NCI-H1436 (cell line): Measurements from ENCODE around the gene PRDM16.
"Not testable (repeated sequence)": the region's sequence is repeated elsewhere in the genome, so short reads cannot be mapped to it uniquely, and the experiment has no call there.

Experiments used
- DNase-seq: peaks from one replicate; lab custom pipeline; 2025; lab: John Stamatoyannopoulos, UW

PRDM16 gene

DNA sequence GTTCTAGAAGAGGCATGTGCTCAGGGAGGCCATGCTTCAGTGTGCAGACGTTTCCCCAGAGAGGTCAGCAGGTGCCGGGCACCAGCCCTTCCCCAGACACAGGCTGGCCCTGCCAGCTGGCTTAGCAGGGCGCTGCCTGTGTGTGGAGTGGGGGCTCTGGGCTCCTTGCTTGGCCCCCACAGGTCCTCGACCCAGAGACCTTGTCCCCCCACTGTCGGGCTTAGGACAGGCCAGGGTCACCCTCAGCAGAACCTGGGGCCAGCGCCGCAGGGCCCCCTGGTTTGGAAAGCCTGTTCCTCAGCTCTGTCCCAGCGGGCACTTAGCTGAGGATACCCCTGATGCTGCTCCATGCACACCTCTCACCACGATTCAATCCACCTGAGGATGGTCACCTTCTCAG, 213.2 kb downstream of the PRDM16 start:
- DNase-seq: no peak

DNA sequence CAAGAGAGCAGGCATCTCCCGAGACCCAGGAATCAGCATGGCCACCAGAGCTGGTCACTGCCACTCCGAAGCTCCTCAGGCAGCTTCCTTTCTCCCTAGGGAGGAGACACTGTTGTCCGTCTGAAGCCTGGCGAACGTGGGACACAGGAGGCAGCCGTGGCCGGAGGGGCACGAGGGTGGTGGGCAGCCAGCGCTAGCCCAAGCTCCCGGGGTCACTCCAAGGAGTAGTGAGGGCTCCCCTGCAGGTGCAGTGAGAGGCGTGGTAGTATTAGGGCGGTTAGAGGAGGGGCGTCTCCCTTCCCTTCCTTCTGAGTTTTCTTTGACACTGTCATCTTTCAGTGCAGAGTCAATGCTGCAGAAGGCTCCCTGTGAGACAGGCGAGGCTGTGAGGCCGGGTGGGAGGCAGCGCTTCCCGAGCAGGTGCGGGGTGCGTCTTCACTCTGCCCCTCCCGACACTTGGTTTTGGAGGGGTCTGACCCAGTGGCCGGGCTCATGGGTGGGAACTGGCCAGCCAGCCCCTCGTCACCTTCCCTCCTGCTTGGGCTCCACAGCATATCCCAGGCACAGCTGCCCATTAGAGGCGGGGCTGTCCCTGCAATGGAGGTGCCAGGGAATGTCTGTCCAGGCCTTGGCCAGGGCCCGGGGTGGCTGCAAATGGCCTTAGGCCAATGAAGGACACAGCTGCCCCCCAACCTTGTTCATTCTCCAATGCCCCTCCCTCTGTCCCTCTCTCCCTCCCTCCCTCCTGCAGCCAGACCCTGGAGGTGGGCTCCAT, 213.8 kb downstream of the PRDM16 start:
- no peak for DNase-seq

DNA sequence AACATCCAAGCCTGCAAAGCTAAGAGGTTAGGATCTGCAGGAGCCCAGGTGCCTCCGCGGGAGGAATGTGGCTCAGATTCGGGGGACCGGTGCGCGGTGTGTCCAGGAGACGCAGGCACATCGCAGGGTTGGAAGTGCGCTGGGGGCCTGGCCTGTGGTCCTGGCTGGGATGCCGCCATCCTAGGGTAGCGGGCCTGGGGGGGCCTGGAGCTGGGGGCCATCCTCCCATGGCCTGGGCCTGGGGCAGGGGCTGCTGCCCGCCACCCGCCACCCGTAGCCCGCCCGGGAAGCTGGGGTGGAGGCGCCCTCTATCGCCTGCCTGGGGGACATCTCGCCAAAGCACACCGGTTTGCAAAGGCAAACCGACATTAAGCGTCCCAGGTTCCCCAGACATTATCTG, 214.8 kb downstream of the PRDM16 start:
- no peak for DNase-seq

DNA sequence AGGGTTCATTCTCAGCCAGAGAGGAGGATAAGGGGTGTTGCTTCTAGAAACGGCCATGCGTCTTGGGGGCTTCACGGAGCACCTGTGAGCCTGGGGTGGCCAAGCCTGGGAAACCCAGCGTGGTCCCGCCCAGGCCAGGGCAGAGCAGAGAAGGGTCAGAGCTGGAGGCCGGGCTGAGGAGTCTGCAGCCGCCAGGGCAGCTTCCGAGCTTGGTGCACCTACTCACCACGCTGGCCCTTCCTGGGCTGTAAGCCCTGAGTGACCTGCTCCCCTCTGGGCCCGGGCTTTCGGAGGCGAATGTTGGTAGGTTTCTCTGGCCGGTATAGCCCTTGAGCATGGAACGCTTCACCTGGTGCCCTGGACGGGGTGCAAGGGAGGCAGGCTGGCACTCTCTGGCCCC, 215.7 kb downstream of the PRDM16 start:
- DNase-seq: no peak

DNA sequence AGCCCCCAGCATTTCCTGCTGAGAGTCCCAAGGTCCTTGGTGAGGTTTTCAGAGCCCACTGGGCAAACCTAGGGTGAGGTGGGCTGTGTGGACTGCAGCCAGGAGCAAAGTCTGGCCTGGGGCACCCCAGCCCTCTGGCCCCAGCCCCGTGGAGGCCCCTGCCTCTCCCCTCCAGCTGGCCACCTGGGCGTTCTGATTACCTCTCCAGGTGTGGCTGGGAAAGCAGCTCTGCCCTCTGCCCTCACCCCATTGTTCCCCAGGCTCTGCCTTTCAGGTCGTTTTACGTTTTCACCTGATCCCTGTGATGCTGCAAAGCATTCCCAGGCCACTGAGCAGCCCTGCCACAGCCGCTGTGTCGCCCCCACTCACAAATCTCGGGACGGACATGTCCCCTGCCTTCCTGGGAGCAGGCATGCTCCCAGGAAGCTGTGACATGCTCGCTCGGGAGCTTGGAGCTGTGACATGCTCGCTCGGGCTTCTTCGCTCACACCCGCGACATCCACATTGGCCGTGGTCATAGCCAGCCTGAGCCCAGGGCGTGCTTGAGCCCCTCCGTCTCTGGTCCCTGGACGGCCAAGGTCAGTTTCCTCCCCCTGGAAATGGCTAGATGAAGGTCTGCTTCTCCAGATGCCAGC, 216.2 kb downstream of the PRDM16 start:
- DNase-seq: no peak

DNA sequence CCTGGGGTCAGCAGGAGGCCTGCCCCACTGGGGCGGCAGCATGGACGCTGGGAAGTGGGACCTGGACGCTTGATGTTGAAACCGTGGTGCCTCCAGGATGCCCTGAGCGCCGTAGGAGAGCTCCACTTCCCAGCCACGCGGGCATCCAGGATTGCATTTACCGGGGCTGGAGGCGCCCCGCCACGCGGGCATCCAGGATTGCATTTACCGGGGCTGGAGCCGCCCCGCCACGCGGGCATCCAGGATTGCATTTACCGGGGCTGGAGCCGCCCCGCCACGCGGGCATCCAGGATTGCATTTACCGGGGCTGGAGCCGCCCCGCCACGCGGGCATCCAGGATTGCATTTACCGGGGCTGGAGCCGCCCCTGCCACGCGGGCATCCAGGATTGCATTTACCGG, 218.1 kb downstream of the PRDM16 start:
- not testable (repeated sequence) for DNase-seq

DNA sequence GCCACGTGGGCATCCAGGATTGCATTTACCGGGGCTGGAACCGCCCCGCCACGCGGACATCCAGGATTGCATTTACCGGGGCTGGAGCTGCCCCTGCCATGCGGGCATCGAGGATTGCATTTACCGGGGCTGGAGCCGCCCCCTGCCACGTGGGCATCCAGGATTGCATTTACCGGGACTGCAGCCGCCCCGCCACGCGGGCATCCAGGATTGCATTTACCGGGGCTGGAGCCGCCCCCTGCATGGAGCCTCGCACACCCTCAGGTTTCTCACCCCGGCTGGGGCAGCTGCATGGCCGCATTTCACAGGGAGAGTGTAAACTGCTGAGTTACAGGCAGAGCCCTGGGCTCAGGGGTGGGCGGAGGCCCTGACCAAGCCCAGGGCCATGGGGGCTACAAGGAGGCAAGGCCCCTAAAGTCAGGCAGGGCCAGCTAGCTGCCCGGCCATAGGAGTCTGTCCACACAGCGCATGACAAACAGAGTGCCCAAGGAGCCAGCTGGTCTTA, 218.7 kb downstream of the PRDM16 start:
- no peak for DNase-seq

DNA sequence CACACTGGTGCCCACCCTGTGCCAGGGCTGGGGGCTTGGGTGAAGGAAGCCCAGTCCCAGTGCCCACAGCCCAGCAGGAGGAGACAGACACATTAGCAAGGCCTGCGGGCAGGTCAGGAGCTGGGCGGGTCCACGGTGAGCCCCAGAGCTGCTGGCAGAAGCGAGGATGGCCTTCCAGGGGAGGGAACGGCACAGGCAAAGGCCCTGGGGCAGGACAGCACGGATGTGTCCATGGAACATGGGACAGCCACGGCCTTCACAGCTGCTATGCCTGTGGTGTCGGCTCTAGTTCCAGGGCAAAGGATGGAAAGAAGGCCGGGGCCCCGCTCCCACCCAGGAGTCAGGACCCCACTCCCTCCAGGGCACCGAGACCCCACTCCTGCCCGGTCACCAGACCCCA, 220.5 kb downstream of the PRDM16 start:
- no peak for DNase-seq

DNA sequence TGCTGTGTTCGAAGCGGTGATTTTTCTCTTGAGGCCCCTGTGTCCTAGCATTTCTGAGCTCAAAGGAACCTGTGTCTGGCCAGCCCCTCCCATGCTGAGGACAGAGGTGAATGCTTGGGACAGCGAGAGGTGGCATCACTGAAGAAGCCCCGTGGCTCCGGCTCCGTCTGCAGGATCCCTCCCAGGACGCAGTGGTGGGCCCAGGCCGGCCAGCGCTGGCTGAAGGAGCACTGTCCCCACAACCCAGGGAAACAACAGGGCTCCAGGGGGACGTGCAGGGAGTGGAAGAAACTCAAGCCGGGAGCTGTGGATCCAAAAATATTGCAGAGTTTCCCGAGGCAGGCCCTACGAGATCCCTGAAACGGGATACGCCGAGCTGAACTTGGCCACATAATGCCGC, 221.4 kb downstream of the PRDM16 start:
- no peak for DNase-seq

DNA sequence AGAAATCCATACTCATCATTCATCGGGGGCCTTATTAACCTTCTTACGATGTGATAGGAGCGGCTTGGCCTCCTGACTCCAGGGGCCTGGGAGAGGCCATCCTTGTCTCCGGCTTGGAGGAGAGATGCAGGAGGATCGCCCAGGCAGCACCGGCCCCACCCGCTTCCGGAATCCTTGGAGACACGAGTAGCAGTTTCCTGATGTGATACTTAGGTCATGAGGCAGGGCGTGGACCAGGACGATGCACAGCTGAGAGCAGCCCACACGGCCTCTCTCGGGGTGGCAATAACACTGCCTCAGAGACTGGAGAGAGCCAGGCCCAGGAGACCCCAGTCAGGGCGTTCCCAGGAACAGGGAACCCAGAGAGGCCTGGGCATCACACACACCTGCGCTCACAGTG, 221.9 kb downstream of the PRDM16 start:
- DNase-seq: no peak

DNA sequence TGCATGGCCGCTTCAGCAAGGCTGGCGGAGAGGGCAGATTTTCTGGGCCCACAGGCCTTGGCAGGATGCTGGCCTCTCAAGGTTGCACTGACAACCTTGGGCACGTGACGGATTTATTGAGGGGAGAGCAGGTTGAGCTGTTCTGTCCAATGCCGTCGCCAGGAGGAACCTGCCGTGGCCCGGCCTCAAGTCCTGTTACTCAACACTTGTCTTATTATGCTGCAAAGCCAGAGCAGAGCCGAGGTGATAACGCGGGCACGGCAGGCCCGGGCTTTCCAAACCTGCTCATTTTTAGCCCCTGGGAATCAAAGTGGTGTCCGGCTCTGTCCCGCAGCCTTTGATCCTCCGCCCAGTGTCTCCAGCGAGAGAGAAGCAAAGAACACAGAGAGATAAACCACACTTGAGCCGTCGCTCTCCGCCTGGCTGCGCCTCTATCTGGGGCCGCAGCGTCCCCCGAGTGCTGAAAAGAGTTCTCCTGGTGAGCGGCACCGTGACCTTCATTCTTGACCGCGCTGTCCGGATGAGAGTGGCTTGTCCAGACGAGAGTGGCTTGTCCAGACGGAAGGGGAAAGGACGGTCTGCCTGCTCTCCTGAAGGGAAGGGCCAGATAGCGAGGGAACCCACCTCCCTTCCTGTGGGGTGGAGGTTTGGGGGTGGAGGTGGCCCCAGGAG, 223.2 kb downstream of the PRDM16 start:
- no peak for DNase-seq

DNA sequence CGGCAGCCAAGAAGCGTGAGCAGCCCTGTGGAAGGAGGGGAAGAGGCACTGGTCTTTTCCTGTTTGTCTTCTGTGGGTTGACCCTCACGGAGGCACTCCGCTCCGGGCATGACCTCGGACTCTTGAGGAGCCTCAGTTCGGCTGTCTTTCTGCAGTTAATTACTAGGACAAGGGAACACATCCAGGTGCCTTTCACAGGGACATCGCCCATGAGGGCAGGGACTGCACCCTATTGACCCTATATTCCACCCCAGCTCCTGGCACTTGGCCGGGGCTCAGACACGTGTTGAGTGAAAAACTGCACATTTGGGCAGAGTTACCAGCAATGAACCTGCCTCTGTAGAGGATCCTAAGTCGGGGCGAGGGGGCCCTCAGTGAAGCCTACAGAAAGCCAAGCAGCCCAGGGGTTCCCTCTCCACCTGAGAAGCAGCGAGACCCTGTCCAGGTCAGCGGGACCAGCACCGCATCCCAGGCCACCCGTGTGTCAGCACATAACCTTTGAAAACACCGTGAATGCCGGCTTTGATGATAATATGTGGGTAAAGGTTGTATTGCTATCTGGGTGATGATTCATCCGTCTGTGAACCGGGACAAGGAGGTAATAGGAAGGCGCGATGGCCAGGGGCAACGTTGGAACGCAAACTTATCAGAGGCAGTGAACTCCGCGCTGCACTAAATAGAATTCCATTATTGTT, 224.0 kb downstream of the PRDM16 start:
- DNase-seq: no peak

DNA sequence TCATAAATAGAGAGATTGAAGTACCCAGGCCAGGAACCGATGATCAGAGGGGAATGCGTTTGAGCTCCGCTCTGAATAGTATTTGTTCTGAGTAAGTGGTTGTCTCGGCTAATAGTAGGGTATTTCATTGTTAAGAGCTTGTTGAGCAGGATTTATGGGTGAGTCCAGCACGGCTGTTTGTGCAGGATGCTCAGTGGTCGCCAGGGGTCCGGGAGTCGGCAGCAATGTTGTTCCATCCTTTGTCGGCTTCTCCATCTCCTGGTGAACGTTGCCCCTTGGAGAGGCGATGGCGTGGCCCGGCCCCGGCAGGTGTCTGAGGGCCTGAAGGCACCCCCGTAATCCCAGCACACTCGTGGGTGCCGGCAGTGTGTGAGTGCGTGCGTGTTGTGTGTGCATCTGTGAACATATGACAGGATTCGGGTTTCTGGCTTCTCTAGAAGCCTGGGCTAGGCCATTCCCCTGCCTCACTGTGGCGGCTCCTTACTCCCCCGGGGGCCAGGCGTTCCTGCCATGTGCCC, 224.6 kb downstream of the PRDM16 start:
- DNase-seq: no peak

DNA sequence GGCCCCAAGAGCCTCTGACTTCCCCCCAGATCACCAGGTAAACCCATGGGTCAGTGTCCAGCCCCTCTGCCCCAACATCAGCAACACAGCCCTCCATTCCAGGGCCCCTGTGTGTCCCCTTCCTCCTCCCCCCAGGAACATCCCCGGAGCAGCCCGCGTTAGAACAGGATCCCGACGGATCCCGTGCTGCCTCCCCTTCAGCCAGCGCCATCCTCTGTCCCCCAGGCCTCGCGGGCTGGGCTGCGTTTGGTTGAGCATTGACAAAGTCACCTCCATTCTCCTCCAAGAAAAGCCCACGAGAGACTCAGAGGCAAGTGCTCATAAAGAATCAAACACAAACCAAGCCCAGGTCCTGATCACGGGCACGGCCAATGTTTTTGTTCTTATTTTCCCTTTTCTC, 225.4 kb downstream of the PRDM16 start:
- no peak for DNase-seq

DNA sequence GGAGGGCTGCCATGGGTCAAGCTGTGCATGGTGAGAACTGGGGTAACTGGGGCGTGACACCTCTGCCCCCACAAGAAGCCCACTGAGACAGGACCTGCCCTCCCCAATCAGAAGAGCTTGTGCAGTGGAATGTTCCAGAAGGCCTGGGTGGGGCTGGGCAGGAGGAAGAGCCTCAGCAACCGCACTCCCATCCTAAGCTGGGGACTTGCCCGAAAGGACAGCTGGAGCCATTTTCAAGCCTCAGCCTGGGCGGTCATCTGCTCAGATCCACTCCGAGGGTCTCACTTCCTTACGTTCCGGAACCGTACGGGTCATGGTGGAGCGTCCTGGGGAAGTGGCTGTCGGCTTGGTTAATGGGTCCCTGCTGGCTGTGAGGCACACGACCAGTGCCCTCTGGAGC, 226.8 kb downstream of the PRDM16 start:
- DNase-seq: no peak

DNA sequence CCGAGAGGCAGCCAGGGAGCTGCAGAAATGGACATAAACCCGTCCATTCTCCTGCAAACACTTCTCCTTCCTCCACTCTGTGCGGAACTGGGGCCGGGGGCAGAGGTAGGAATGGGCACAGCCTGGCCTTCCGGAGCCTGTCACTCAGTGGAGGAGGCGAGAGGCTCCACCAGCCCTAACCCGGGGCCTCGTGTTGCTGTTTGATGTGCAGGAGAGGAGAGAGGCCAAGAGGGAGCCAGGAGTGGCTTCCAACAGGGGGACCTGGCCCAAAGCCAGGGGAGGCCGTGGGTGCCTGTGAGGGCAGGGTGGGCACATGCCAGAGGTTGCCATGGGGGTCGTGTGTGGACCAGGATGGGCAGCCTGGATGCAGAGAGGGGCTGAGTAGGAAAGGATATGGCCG, 227.3 kb downstream of the PRDM16 start:
- DNase-seq: no peak

DNA sequence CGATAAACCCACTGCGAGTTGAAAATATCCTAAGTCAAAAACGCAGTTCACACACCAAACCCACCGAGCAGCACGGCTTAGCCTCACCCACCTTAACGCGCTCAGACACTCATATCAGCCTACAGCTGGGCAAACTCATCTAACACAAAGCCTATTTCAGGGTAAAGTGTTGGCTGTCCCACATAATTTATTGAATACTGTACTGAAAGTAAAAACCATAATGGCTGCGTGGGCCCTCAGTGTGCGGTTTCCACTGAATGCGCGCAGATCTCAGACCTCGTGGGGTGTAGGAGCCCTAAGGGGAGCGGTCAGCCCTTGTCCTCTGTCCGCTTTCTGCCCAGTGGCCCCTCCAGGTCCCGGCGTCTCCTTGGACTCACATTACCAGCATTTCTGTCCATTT, 227.8 kb downstream of the PRDM16 start:
- DNase-seq: no peak

DNA sequence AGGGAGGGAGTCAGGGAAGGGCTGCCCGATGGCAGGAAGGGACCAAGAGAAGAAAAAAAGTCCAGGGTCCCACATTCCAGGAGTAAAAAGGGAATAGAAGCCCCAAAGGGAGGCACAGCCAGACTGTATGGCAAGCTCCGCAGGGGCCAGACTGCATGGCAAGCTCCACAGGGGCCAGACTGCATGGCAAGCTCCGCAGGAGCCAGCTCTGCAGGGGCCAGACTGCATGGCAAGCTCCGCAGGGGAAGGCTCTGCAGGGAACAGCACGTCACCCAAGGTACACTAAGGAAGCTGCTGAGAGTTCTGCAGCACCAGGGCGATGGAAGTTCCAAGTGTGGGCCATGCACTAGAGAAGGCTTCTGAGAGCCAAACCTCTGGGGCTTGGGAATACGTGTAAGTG, 228.8 kb downstream of the PRDM16 start:
- no peak for DNase-seq

DNA sequence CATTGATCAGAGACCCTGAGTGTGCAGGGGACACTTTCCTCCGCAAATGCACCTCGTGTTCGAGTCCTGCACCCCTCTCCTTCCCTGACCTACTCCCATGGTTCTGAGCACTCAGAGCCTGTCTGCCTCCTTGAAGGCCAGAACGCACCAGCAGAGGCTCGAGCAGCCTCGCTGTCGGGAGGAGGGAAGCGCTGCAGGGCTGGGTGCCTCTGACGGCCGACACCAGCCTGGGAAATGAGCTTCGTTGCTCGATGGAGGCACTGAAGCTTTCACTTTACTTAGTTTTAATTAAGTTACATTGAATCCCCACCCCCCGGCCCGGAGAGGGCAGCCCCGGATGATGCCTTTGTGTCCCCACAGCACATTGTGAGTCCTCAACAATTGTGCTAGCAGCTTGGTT, 229.2 kb downstream of the PRDM16 start:
- DNase-seq: no peak

DNA sequence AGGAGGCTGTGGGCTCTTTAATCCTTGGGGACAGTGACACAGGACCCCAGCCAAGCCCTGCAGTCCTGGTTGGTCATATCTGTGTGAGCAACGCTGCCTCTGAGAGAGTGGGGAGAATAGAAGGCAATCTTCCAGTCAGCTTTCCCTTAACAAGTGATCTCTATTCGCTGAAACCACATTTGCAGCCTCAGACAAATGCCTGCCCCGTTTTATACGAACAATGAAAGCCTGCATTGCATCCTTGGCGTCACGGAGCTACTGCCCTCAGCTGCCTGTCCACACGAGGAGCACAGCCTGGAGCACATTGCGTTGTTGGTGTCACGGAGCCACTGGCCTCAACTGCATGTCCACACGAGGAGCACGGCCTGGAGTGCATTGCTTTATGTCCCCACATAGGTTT, 235.2 kb downstream of the PRDM16 start:
- DNase-seq: no peak

DNA sequence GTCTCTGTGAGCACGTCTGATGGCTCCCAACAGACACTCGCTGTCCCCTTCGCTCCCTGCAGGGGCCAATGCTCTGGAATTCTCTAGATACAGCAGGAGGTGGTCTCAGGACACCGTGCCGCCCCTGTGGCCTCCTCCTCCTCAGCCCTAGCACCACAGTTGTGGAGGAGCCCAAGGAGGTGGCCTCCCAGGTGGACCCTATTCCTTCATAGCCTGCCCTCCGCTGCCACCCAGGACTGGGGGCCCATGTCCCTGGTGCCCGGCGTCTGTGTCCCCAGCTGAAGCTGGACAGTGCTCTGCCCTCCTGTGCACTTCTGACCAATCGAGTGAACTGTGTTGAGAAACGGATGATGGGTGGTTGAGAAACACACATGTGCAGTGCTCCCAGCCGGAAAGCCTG, 235.7 kb downstream of the PRDM16 start:
- no peak for DNase-seq

DNA sequence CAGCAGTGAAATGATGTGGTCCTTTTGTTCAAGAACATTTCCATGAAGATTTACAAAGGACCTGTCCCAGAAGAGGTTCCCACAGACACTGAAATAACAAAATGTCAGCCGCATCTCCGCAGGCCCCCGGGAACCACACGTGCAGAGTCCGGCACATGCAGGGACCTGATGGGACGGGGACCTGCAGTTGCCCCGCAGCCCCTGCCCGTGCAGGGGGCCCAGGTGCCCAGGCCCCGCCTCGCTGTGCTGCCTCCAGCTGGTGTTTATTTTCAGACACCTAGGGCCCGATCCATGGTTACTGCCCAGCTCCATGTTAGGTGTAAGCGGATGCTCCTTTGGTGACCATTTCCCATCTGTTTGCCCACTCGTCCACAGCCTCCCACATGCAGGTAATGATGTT, 236.2 kb downstream of the PRDM16 start:
- no peak for DNase-seq
